NOMO-1 treated with dmso at 0.1 percent for 144 hours (cell line): ENCODE results near the gene CYP4F12.

Experiments
- DNase-seq: peaks from one replicate; lab custom pipeline; 2025; ENCODE audit not compliant: unreplicated experiment; lab: John Stamatoyannopoulos, UW

The CYP4F12 gene

GRCh38 chr19:15701757-15702533 lies 29.1 kb downstream of the CYP4F12 start:
- no peak for DNase-seq

- DNase-seq = peak; percentile 56
These were observed 29.6 kb downstream of the CYP4F12 start for GRCh38 chr19:15702534-15702930.

- DNase-seq = no peak
These were observed 41.8 kb downstream of the CYP4F12 start for GRCh38 chr19:15714638-15715037.

GRCh38 chr19:15715642-15716041 lies 42.8 kb downstream of the CYP4F12 start:
- DNase-seq = no peak

- DNase-seq = no peak
These were observed 44.9 kb downstream of the CYP4F12 start for GRCh38 chr19:15717809-15718208.

GRCh38 chr19:15721268-15721667 lies 48.4 kb downstream of the CYP4F12 start:
- no peak for DNase-seq

GRCh38 chr19:15722956-15723355 lies 50.1 kb downstream of the CYP4F12 start:
- DNase-seq = no peak

- DNase-seq = no peak
These were observed 54.8 kb downstream of the CYP4F12 start, which contains the start of gene OR10H2 for GRCh38 chr19:15727724-15728123. Gene OR10H2 (plus strand): TSS chr19:15728024. CDS start chr19:15728044, 20 bp downstream.

GRCh38 chr19:15730538-15730937 lies 57.7 kb downstream of the CYP4F12 start:
- DNase-seq = no peak

- DNase-seq = no peak
These were observed 59.5 kb downstream of the CYP4F12 start for GRCh38 chr19:15732388-15732787.

GRCh38 chr19:15733895-15734294 lies 61.0 kb downstream of the CYP4F12 start:
- DNase-seq = no peak

- DNase-seq = no peak
These were observed 64.8 kb downstream of the CYP4F12 start, which contains the start of gene OR10H3 for GRCh38 chr19:15737722-15738121. Gene OR10H3 (plus strand): TSS chr19:15737985. CDS start chr19:15741393, 3,408 bp downstream.

- DNase-seq = no peak
These were observed 67.9 kb downstream of the CYP4F12 start for GRCh38 chr19:15740785-15741184.
